GM12878 (cell line): ENCODE data around the gene HPSE2. TPM values are rescaled to one million over a fixed set of nuclear protein-coding genes. Genes with fewer than 3 reads are reported as not detected.
A peak's percentile ranks its signal among the peaks of the same experiment; 100 is the strongest.

ENCODE experiments used
- ETV6 ChIP-seq, 2 experiments: fragments of 450-650 bp in 1 of 2; IDR thresholded peaks in 1 of 2; conservative IDR thresholded peaks in 1 of 2; 2 replicates each; pipeline ENCODE4 v1.6.1; 2014; ENCODE audit warnings: antibody characterized with exemption in 1 of 2, borderline replicate concordance in 1 of 2, low read depth in 1 of 2, mild to moderate bottlenecking in 1 of 2, moderate library complexity in 1 of 2
- IKZF2 ChIP-seq, 2 experiments: fragments of 450-650 bp; IDR thresholded peaks; 2 replicates each; pipeline ENCODE4 v1.6.1; 2017; ENCODE audit warnings: mild to moderate bottlenecking in 2 of 2, moderate library complexity in 2 of 2
- IRF4 ChIP-seq: IDR thresholded peaks from 2 replicates; pipeline ENCODE4 v1.6.1; 2011; ENCODE audit warnings: low read depth, low read length
- NBN ChIP-seq: fragments of 450-650 bp; IDR thresholded peaks from 2 replicates; pipeline ENCODE4 v1.6.1; 2016
- RAD21 ChIP-seq: IDR thresholded peaks from 2 replicates; pipeline ENCODE4 v1.6.1; 2011; ENCODE audit warnings: mild to moderate bottlenecking, low read depth, low read length, moderate library complexity; ENCODE audit not compliant: insufficient read depth
- RUNX3 ChIP-seq: IDR thresholded peaks from 2 replicates; pipeline ENCODE4 v1.6.1; 2012; ENCODE audit warnings: low read length, inconsistent platforms
- SMC3 ChIP-seq: IDR thresholded peaks from 2 replicates; pipeline ENCODE4 v1.6.1; 2011; ENCODE audit warnings: low read length, improper control_type of control experiment, borderline replicate concordance
- TBL1XR1 ChIP-seq: IDR thresholded peaks from 2 replicates; pipeline ENCODE4 v1.6.1; 2012; ENCODE audit warnings: low read depth, low read length, improper control_type of control experiment
- YY1 ChIP-seq: IDR thresholded peaks from 2 replicates; pipeline ENCODE4 v1.6.1; 2011; ENCODE audit warnings: low read depth, mild to moderate bottlenecking, low read length
- polyA plus RNA-seq, 11 experiments: library from polyadenylated mRNA; depleted of rRNA in 4 of 11; unstranded in 6 of 11; stranded (reverse) in 5 of 11; fragments of >200 nt; fragmentation: Nextera tagmentation in 4 of 11; fragmentation: Illumina TruSeq in 1 of 11; extraction: Ambion mirVana in 4 of 11; extraction: Trizol in 1 of 11; gene quantifications; 1 replicate in 1 of 11; 2 replicates in 10 of 11; pipeline versions ENCODE4 v1.2.1 to v1.2.3, GENCODE V29; 2011 to 2016; ENCODE audit warnings: inconsistent platforms in 2 of 11, missing spikeins in 2 of 11, low read depth in 1 of 11
- total RNA-seq, 4 experiments: library from RNA; depleted of rRNA in 3 of 4; stranded (reverse); fragments of >200 nt in 3 of 4; fragmentation: Illumina TruSeq in 1 of 4; extraction: Trizol in 1 of 4; gene quantifications; 2 replicates each; pipeline versions ENCODE4 v1.2.1 to v1.2.3, GENCODE V29; 2013 to 2021
- TF ChIP-seq, protein P1 (sequence below): fragments of 450-650 bp; IDR thresholded peaks from 2 replicates; pipeline ENCODE4 v1.6.1; 2016; ENCODE audit warnings: mild to moderate bottlenecking

HPSE2 gene
- total and polyA plus RNA-seq, 10 of the 15 experiments (the other 5 are each of a cell fraction or from before 2014, with no cell fraction given) = 0.06 TPM; not detected in 9

DNA sequence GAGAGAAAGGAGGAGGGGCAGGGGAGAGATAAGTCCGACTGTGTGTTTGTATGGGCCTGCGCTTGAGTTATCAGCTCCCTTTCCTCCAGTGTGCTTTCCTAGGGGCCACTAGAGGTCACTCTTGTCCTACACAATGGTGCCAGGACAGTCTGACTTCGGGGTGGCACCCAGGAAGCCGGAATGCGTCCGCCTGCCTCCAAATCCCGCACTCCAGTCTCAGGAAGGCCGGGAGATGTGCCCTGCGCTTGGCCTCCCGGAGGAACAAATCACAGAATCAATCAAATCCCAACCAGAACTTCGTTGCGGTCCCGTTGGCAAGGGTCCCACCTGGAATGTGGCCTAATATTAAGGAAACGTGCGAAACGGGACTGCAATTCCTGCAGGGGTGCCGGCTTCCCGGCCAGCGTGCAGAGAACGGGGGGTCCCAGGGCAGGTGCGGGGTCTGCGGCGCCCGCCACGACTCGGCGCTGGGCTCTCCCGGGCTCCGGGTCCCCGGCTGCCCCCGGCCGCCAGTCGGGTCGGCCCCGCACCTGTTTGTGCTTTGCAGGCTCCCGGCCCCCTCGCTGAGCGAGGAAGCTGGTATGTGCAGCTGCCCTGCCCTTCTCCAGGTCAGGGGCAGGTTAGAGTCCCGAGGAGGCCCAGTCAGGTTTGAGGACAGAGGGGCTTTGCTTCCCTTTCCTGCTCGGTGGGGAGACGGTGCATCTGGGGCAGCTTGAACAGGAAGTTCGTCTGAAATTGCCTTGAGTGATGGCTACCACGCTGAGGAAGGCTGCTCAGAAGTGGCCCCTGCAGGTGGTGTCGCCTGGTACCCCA lies 767.9 kb downstream of the HPSE2 start (continued):
- TF ChIP-seq NBN = 0 out of 2 replicates have a peak, but pooled peaks have one; percentile 19
- no peak for TF ChIP-seq RUNX3
- TF ChIP-seq, protein P1, sequence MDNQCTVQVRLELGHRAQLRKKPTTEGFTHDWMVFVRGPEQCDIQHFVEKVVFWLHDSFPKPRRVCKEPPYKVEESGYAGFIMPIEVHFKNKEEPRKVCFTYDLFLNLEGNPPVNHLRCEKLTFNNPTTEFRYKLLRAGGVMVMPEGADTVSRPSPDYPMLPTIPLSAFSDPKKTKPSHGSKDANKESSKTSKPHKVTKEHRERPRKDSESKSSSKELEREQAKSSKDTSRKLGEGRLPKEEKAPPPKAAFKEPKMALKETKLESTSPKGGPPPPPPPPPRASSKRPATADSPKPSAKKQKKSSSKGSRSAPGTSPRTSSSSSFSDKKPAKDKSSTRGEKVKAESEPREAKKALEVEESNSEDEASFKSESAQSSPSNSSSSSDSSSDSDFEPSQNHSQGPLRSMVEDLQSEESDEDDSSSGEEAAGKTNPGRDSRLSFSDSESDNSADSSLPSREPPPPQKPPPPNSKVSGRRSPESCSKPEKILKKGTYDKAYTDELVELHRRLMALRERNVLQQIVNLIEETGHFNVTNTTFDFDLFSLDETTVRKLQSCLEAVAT = no peak
- peak; percentile 68 to 76 for TF ChIP-seq IKZF2 (IDR thresholded peaks at IDR 0.05)
- peak; percentile 85 for TF ChIP-seq SMC3
- TF ChIP-seq YY1 = peak; percentile 74
- peak; percentile 96 for TF ChIP-seq RAD21
- no peak for TF ChIP-seq ETV6 (conservative IDR thresholded peaks at IDR 0.05 in 1 of 2, IDR thresholded peaks at IDR 0.05 in 1 of 2; ENCODE audit: borderline replicate concordance in 1 of 2, low read depth in 1 of 2)
- TF ChIP-seq TBL1XR1 = no peak
- TF ChIP-seq IRF4 = peak; percentile 28; the same call in 1 of the 2 replicates
